OCI-LY1 (cell line): ENCODE measurements around the gene REV3L.

Experiments used
- CTCF ChIP-seq: fragments of 200-600 bp; sonication (generic), shearing (Covaris generic); IDR thresholded peaks from 2 replicates; pipeline ENCODE4 v1.5.1; 2017; ENCODE audit warnings: mild to moderate bottlenecking, antibody characterized with exemption, low read length, moderate library complexity, mixed read lengths
- EZH2 ChIP-seq: fragments of 200-600 bp; sonication (generic), shearing (Covaris generic); IDR thresholded peaks from 2 replicates; pipeline ENCODE4 v1.8.0; 2017; ENCODE audit warnings: borderline replicate concordance, mixed run types, mild to moderate bottlenecking, antibody characterized with exemption, low read length, moderate library complexity, mixed read lengths

- TF ChIP-seq EZH2 (no peak), CTCF (no peak)
Observed at GRCh38 chr6:111527367-111527766, 44.3 kb upstream of the REV3L start.
